Measurements from ENCODE around the gene SEMA3F.

GRCh38 chr3:50174947-50175524 is 19.9 kb downstream of the SEMA3F start:
- TF ChIP-seq CTCF (IDR thresholded peaks at IDR 0.05; ENCODE audit: low read length) (no peak), EZH2phosphoT487 (IDR thresholded peaks at IDR 0.05; ENCODE audit: low read length) (no peak), EZH2 (optimal IDR thresholded peaks at IDR 0.05; ENCODE audit: low read depth, low read length) (no peak)
